T-helper 2 cell treated with Interferon-gamma antibody and Interleukin-4, amounts not matched to agents 5 μg/mL and 100 μg/mL, for 36 hours (primary cell): ENCODE data around the gene UBE2U.

Experiments
- DNase-seq: peaks from one replicate; pipeline ENCODE4 v3.0.0; 2021; ENCODE audit warnings: low spot score
- H3K27ac Mint-ChIP-seq: one replicate; pipeline ENCODE4 v1.8.0; 2021; ENCODE audit warnings: mild to moderate bottlenecking, mixed read lengths
- H3K27me3 Mint-ChIP-seq: one replicate; pipeline ENCODE4 v1.8.0; 2021; ENCODE audit warnings: low read depth, mixed read lengths
- H3K36me3 Mint-ChIP-seq: one replicate; pipeline ENCODE4 v1.8.0; 2021; ENCODE audit warnings: low read depth, mixed read lengths
- H3K4me1 Mint-ChIP-seq: one replicate; pipeline ENCODE4 v1.8.0; 2021; ENCODE audit warnings: low read depth, mixed read lengths
- H3K4me3 Mint-ChIP-seq: one replicate; pipeline ENCODE4 v1.8.0; 2022; ENCODE audit warnings: mild to moderate bottlenecking, moderate library complexity, mixed read lengths
- H3K9me3 Mint-ChIP-seq: one replicate; pipeline ENCODE4 v1.8.0; 2021; ENCODE audit warnings: mixed read lengths

Gene UBE2U

GRCh38 chr1:64176659-64177058 lies 26.8 kb upstream of the UBE2U start:
- H3K27ac Mint-ChIP-seq, result no peak overlapping the region
- H3K9me3 Mint-ChIP-seq, result no peaks in the 10 kb centered on the region
- peaks cover 39% of the 10 kb centered on the region for H3K27me3 Mint-ChIP-seq
- no peak overlapping the region for H3K4me3 Mint-ChIP-seq
- DNase-seq, result no peak
- peaks cover 5% of the 10 kb centered on the region for H3K4me1 Mint-ChIP-seq
- no peaks in the 10 kb centered on the region for H3K36me3 Mint-ChIP-seq

- Mint-ChIP-seq H3K27ac (no peak overlapping the region), H3K27me3 (peaks cover 27% of the 10 kb centered on the region), H3K4me1 (no peaks in the 10 kb centered on the region), H3K9me3 (no peaks in the 10 kb centered on the region), H3K36me3 (no peaks in the 10 kb centered on the region), H3K4me3 (no peak overlapping the region)
- DNase-seq, result no peak
These were observed 23.8 kb upstream of the UBE2U start for GRCh38 chr1:64179588-64179987.

GRCh38 chr1:64182207-64182606 lies 21.2 kb upstream of the UBE2U start:
- H3K27ac Mint-ChIP-seq, result no peak overlapping the region
- no peaks in the 10 kb centered on the region for H3K36me3 Mint-ChIP-seq
- peaks cover 18% of the 10 kb centered on the region for H3K27me3 Mint-ChIP-seq
- no peaks in the 10 kb centered on the region for H3K9me3 Mint-ChIP-seq
- DNase-seq, result no peak
- no peaks in the 10 kb centered on the region for H3K4me1 Mint-ChIP-seq
- H3K4me3 Mint-ChIP-seq, result no peak overlapping the region

GRCh38 chr1:64183395-64184002 lies 19.9 kb upstream of the UBE2U start:
- no peak for DNase-seq
- Mint-ChIP-seq H3K9me3 (no peaks in the 10 kb centered on the region), H3K27ac (no peak overlapping the region), H3K4me1 (no peaks in the 10 kb centered on the region), H3K4me3 (no peak overlapping the region), H3K36me3 (no peaks in the 10 kb centered on the region), H3K27me3 (peaks cover 7% of the 10 kb centered on the region)

GRCh38 chr1:64184003-64184440 lies 19.4 kb upstream of the UBE2U start:
- Mint-ChIP-seq H3K9me3 (no peaks in the 10 kb centered on the region), H3K27ac (no peak overlapping the region), H3K4me3 (no peak overlapping the region), H3K4me1 (no peaks in the 10 kb centered on the region), H3K27me3 (peaks cover 6% of the 10 kb centered on the region), H3K36me3 (no peaks in the 10 kb centered on the region)
- no peak for DNase-seq

GRCh38 chr1:64186138-64186897 lies 17.1 kb upstream of the UBE2U start:
- no peak for DNase-seq
- no peak overlapping the region for H3K4me3 Mint-ChIP-seq

GRCh38 chr1:64186898-64187280 lies 16.5 kb upstream of the UBE2U start:
- H3K27ac Mint-ChIP-seq, result no peak overlapping the region
- no peak for DNase-seq
- no peaks in the 10 kb centered on the region for H3K36me3 Mint-ChIP-seq
- H3K27me3 Mint-ChIP-seq, result peaks cover 4% of the 10 kb centered on the region
- no peak overlapping the region for H3K4me3 Mint-ChIP-seq
- H3K4me1 Mint-ChIP-seq, result no peaks in the 10 kb centered on the region
- H3K9me3 Mint-ChIP-seq, result no peaks in the 10 kb centered on the region

More at GRCh38 chr1:64186138-64186897, 17.1 kb upstream of the UBE2U start:
- no peaks in the 10 kb centered on the region for H3K36me3 Mint-ChIP-seq
- H3K27me3 Mint-ChIP-seq, result peaks cover 6% of the 10 kb centered on the region
- no peak overlapping the region for H3K27ac Mint-ChIP-seq
- H3K4me1 Mint-ChIP-seq, result no peaks in the 10 kb centered on the region
- H3K9me3 Mint-ChIP-seq, result no peaks in the 10 kb centered on the region

GRCh38 chr1:64187646-64188045 lies 15.8 kb upstream of the UBE2U start:
- Mint-ChIP-seq H3K9me3 (no peaks in the 10 kb centered on the region), H3K4me1 (no peaks in the 10 kb centered on the region), H3K4me3 (no peak overlapping the region), H3K27ac (no peak overlapping the region), H3K27me3 (no peaks in the 10 kb centered on the region), H3K36me3 (no peaks in the 10 kb centered on the region)
- no peak for DNase-seq

- Mint-ChIP-seq H3K4me3 (no peak overlapping the region), H3K27me3 (no peaks in the 10 kb centered on the region), H3K27ac (no peak overlapping the region), H3K36me3 (no peaks in the 10 kb centered on the region), H3K4me1 (no peaks in the 10 kb centered on the region), H3K9me3 (no peaks in the 10 kb centered on the region)
- DNase-seq, result no peak
These were observed 11.1 kb upstream of the UBE2U start for GRCh38 chr1:64192290-64192689.

- Mint-ChIP-seq H3K27me3 (no peaks in the 10 kb centered on the region), H3K4me3 (no peak overlapping the region), H3K27ac (no peak overlapping the region), H3K36me3 (no peaks in the 10 kb centered on the region), H3K9me3 (no peaks in the 10 kb centered on the region), H3K4me1 (no peaks in the 10 kb centered on the region)
- DNase-seq, result no peak
These were observed 9.0 kb upstream of the UBE2U start for GRCh38 chr1:64194168-64195080.

- Mint-ChIP-seq H3K27me3 (no peaks in the 10 kb centered on the region), H3K36me3 (no peaks in the 10 kb centered on the region), H3K4me1 (no peaks in the 10 kb centered on the region), H3K9me3 (no peaks in the 10 kb centered on the region), H3K4me3 (no peak overlapping the region), H3K27ac (no peak overlapping the region)
- no peak for DNase-seq
These were observed 8.4 kb upstream of the UBE2U start for GRCh38 chr1:64195081-64195395.

- H3K36me3 Mint-ChIP-seq, result no peaks in the 10 kb centered on the region
- no peak for DNase-seq
- H3K4me1 Mint-ChIP-seq, result no peaks in the 10 kb centered on the region
- no peaks in the 10 kb centered on the region for H3K9me3 Mint-ChIP-seq
- H3K27me3 Mint-ChIP-seq, result no peaks in the 10 kb centered on the region
- H3K4me3 Mint-ChIP-seq, result no peak overlapping the region
- H3K27ac Mint-ChIP-seq, result no peak overlapping the region
These were observed 7.2 kb upstream of the UBE2U start for GRCh38 chr1:64196074-64196870.

GRCh38 chr1:64197076-64197475 lies 6.3 kb upstream of the UBE2U start:
- Mint-ChIP-seq H3K36me3 (no peaks in the 10 kb centered on the region), H3K4me3 (no peak overlapping the region), H3K27ac (no peak overlapping the region), H3K27me3 (no peaks in the 10 kb centered on the region), H3K4me1 (no peaks in the 10 kb centered on the region), H3K9me3 (no peaks in the 10 kb centered on the region)
- DNase-seq, result no peak
